NCI-H1417 treated with DMSO at 0.1 percent for 48 hours (cell line): Measurements from ENCODE around the gene SEMA6A.

Experiments
- DNase-seq: peaks from one replicate; lab custom pipeline; 2025; lab: John Stamatoyannopoulos, UW

SEMA6A gene

GRCh38 chr5:116440457-116441001 lies 134.1 kb downstream of the SEMA6A start:
- DNase-seq = no peak

GRCh38 chr5:116439905-116440304 lies 134.7 kb downstream of the SEMA6A start:
- DNase-seq = no peak

- DNase-seq = no peak
Observed at GRCh38 chr5:116438979-116439554, 135.6 kb downstream of the SEMA6A start.

- DNase-seq = no peak
Observed at GRCh38 chr5:116437922-116438578, 136.6 kb downstream of the SEMA6A start.

GRCh38 chr5:116437351-116437705 lies 137.3 kb downstream of the SEMA6A start:
- DNase-seq = no peak

- DNase-seq = no peak
Observed at GRCh38 chr5:116436674-116437350, 137.8 kb downstream of the SEMA6A start.

GRCh38 chr5:116428966-116429365 lies 145.7 kb downstream of the SEMA6A start:
- no peak for DNase-seq

GRCh38 chr5:116428413-116428812 lies 146.2 kb downstream of the SEMA6A start:
- DNase-seq = no peak

- DNase-seq = no peak
Observed at GRCh38 chr5:116424951-116425350, 149.7 kb downstream of the SEMA6A start.

- no peak for DNase-seq
Observed at GRCh38 chr5:116424258-116424615, 150.4 kb downstream of the SEMA6A start.

GRCh38 chr5:116423587-116424257 lies 150.9 kb downstream of the SEMA6A start:
- DNase-seq = no peak

- no peak for DNase-seq
Observed at GRCh38 chr5:116423141-116423540, 151.5 kb downstream of the SEMA6A start.

- DNase-seq = no peak
Observed at GRCh38 chr5:116421080-116421629, 153.5 kb downstream of the SEMA6A start.

- no peak for DNase-seq
Observed at GRCh38 chr5:116420540-116420939, 154.1 kb downstream of the SEMA6A start.

GRCh38 chr5:116419258-116419657 lies 155.4 kb downstream of the SEMA6A start:
- no peak for DNase-seq

- no peak for DNase-seq
Observed at GRCh38 chr5:116418774-116419173, 155.8 kb downstream of the SEMA6A start.

GRCh38 chr5:116418016-116418415 lies 156.6 kb downstream of the SEMA6A start:
- DNase-seq = no peak

- DNase-seq = no peak
Observed at GRCh38 chr5:116415989-116416388, 158.6 kb downstream of the SEMA6A start.

- no peak for DNase-seq
Observed at GRCh38 chr5:116415182-116415581, 159.4 kb downstream of the SEMA6A start.

- DNase-seq = no peak
Observed at GRCh38 chr5:116411101-116411571, 163.5 kb downstream of the SEMA6A start.

- DNase-seq = no peak
Observed at GRCh38 chr5:116410336-116410890, 164.2 kb downstream of the SEMA6A start.
